ENCODE measurements around the gene SAV1.

DNA sequence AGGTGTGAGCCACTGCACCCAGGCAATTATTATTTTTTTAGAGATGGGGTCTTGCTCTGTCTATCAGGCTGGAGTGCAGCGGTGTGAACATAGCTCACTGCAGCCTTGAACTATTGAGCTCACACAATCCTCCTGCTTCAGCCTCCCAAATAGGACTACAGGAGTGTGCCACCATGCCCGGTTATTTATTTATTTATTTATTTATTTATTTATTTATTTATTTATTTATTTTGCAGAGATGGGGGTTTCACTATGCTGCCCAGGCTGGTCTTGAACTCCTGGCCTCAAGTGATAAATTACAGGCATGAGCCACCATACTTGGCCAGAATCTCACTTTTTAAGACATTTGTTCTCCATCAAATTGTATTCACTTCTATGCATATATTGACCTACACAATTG lies 51.8 kb downstream of the SAV1 start:
- TF ChIP-seq ZFP3 (CRISPR knock-in tag; IDR thresholded peaks at IDR 0.05) (no peak), ARNTL (CRISPR knock-in tag; IDR thresholded peaks at IDR 0.05; ENCODE audit: borderline replicate concordance, low read depth) (no peak), ZNF565 (CRISPR knock-in tag; conservative IDR thresholded peaks at IDR 0.05; ENCODE audit: low read depth) (no peak), PATZ1 (CRISPR knock-in tag; IDR thresholded peaks at IDR 0.05; ENCODE audit: borderline replicate concordance) (no peak), RARB (CRISPR knock-in tag; IDR thresholded peaks at IDR 0.05) (no peak), ZFP30 (CRISPR knock-in tag; IDR thresholded peaks at IDR 0.05) (no peak), ESRRG (CRISPR knock-in tag; IDR thresholded peaks at IDR 0.05) (no peak), ISL1 (CRISPR knock-in tag; IDR thresholded peaks at IDR 0.05) (no peak), TCF4 (CRISPR knock-in tag; IDR thresholded peaks at IDR 0.05; ENCODE audit: borderline replicate concordance) (no peak), OSR1 (CRISPR knock-in tag; IDR thresholded peaks at IDR 0.05) (no peak), PPARA (CRISPR knock-in tag; IDR thresholded peaks at IDR 0.05; ENCODE audit: borderline replicate concordance) (no peak)
- TF ChIP-seq, protein P1, sequence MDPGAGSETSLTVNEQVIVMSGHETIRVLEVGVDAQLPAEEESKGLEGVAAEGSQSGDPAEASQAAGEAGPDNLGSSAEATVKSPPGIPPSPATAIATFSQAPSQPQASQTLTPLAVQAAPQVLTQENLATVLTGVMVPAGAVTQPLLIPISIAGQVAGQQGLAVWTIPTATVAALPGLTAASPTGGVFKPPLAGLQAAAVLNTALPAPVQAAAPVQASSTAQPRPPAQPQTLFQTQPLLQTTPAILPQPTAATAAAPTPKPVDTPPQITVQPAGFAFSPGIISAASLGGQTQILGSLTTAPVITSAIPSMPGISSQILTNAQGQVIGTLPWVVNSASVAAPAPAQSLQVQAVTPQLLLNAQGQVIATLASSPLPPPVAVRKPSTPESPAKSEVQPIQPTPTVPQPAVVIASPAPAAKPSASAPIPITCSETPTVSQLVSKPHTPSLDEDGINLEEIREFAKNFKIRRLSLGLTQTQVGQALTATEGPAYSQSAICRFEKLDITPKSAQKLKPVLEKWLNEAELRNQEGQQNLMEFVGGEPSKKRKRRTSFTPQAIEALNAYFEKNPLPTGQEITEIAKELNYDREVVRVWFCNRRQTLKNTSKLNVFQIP (CRISPR knock-in tag; IDR thresholded peaks at IDR 0.05; ENCODE audit: borderline replicate concordance, low read depth), result no peak

Data from SK-N-SH treated with all-trans-retinoic acid at 6 μM for 48 hours (cell line).